KMS-11 (cell line): ENCODE measurements around the gene PRDM1.

Experiments
- H2AFZ ChIP-seq: fragments of 200-600 bp; sonication (generic); 2 replicates; pipeline ENCODE4 v1.6.1; 2016; ENCODE audit warnings: antibody characterized with exemption, mixed run types, low read depth
- H3K27ac ChIP-seq: fragments of 200-600 bp; sonication (generic); 2 replicates; pipeline ENCODE4 v1.6.1; 2016; ENCODE audit warnings: mild to moderate bottlenecking, mixed run types
- H3K27me3 ChIP-seq: fragments of 200-600 bp; sonication (generic); 2 replicates; pipeline ENCODE4 v1.6.1; 2017; ENCODE audit warnings: mild to moderate bottlenecking, low read depth, mixed run types, moderate library complexity; ENCODE audit not compliant: insufficient read depth
- H3K36me3 ChIP-seq: fragments of 200-600 bp; sonication (generic); 2 replicates; pipeline ENCODE4 v1.6.1; 2017; ENCODE audit warnings: mild to moderate bottlenecking, mixed run types; ENCODE audit not compliant: insufficient read depth
- H3K4me1 ChIP-seq: fragments of 200-600 bp; sonication (generic); 2 replicates; pipeline ENCODE4 v1.6.1; 2016; ENCODE audit warnings: mild to moderate bottlenecking, low read depth, mixed run types; ENCODE audit not compliant: poor library complexity, severe bottlenecking
- H3K4me2 ChIP-seq: fragments of 200-600 bp; sonication (generic); 2 replicates; pipeline ENCODE4 v1.7.0; 2016; ENCODE audit warnings: mild to moderate bottlenecking, mixed run types
- H3K4me3 ChIP-seq: fragments of 200-600 bp; sonication (generic); IDR thresholded peaks from 2 replicates; pipeline ENCODE4 v1.6.1; 2017; ENCODE audit warnings: low read depth, low read length, mixed read lengths; ENCODE audit not compliant: insufficient read depth
- H3K79me2 ChIP-seq: fragments of 200-600 bp; sonication (generic); 2 replicates; pipeline ENCODE4 v1.6.1; 2016; ENCODE audit warnings: low read depth, mixed run types; ENCODE audit not compliant: insufficient read depth
- H3K9ac ChIP-seq: fragments of 200-600 bp; sonication (generic); 2 replicates; pipeline ENCODE4 v1.6.1; 2016; ENCODE audit warnings: mild to moderate bottlenecking, mixed run types
- H4K20me1 ChIP-seq: fragments of 200-600 bp; sonication (generic); 2 replicates; pipeline ENCODE4 v1.6.1; 2016; ENCODE audit warnings: mild to moderate bottlenecking, mixed run types; ENCODE audit not compliant: insufficient read depth
- TF ChIP-seq, protein P1 (sequence below): fragments of 200-600 bp; sonication (generic); conservative IDR thresholded peaks from 2 replicates; pipeline ENCODE4 v1.6.1; 2017; ENCODE audit warnings: low read depth, mild to moderate bottlenecking, antibody characterized with exemption, low read length, moderate library complexity, mixed read lengths

PRDM1 gene

DNA sequence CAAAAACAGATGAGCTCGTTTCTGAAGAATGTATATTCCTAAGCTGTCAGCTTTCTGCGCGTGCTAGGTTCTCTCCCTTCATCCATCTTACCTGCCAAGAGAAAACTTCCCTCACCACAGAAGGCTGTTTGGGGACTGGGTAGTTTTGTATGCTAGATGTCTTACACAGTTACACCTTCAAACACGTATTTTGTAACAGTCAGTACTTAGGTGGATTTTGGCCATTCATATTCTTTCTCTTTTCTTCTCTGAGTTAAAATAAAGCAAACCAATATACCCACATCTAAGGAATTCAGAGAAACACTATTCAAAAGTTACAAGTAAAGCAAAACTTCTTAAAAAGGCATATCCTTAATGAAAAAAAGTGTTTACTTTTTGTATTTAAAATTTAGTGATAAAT is 35.6 kb upstream of the PRDM1 start:
- H3K4me1 ChIP-seq: peaks cover 26% of the 10 kb centered on the region
- no peak overlapping the region for H3K9ac ChIP-seq
- no peak overlapping the region for H3K27ac ChIP-seq
- no peak overlapping the region for H2AFZ ChIP-seq
- no peaks in the 10 kb centered on the region for H3K36me3 ChIP-seq
- no peak overlapping the region for H3K4me2 ChIP-seq
- no peaks in the 10 kb centered on the region for H3K27me3 ChIP-seq
- H3K4me3 ChIP-seq: no peak overlapping the region
- H3K79me2 ChIP-seq: peaks cover 13% of the 10 kb centered on the region; the same call in 1 of the 2 replicates
- TF ChIP-seq, protein P1, sequence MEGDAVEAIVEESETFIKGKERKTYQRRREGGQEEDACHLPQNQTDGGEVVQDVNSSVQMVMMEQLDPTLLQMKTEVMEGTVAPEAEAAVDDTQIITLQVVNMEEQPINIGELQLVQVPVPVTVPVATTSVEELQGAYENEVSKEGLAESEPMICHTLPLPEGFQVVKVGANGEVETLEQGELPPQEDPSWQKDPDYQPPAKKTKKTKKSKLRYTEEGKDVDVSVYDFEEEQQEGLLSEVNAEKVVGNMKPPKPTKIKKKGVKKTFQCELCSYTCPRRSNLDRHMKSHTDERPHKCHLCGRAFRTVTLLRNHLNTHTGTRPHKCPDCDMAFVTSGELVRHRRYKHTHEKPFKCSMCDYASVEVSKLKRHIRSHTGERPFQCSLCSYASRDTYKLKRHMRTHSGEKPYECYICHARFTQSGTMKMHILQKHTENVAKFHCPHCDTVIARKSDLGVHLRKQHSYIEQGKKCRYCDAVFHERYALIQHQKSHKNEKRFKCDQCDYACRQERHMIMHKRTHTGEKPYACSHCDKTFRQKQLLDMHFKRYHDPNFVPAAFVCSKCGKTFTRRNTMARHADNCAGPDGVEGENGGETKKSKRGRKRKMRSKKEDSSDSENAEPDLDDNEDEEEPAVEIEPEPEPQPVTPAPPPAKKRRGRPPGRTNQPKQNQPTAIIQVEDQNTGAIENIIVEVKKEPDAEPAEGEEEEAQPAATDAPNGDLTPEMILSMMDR: no peak
- no peaks in the 10 kb centered on the region for H4K20me1 ChIP-seq

DNA sequence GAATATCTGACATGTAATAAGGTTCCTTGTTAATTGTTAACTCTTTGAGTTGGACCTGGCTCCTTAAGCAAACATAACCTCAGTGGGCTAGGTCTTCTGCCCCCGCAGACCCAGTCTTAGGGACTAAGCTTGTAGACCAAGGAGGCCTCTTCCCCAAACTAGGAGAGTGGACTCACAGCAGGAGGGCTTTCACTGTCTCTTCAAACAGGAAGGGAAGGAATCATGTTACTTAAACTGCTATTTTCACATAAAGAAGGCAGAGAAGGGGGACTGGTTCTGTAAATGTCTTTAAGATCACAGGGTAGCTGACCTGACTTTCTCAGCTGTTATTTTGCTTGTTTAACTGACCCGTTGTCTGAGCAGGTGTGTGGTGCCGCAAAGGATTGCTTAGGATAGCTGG is 34.9 kb upstream of the PRDM1 start:
- Histone ChIP-seq H3K36me3 (no peaks in the 10 kb centered on the region), H3K27ac (no peak overlapping the region), H3K27me3 (no peaks in the 10 kb centered on the region), H3K4me1 (peaks cover 20% of the 10 kb centered on the region), H3K4me2 (no peak overlapping the region), H3K4me3 (no peak overlapping the region), H2AFZ (no peak overlapping the region), H3K79me2 (peaks cover 13% of the 10 kb centered on the region; the same call in 1 of the 2 replicates), H3K9ac (no peak overlapping the region), H4K20me1 (no peaks in the 10 kb centered on the region)
- TF ChIP-seq, protein P1: no peak

DNA sequence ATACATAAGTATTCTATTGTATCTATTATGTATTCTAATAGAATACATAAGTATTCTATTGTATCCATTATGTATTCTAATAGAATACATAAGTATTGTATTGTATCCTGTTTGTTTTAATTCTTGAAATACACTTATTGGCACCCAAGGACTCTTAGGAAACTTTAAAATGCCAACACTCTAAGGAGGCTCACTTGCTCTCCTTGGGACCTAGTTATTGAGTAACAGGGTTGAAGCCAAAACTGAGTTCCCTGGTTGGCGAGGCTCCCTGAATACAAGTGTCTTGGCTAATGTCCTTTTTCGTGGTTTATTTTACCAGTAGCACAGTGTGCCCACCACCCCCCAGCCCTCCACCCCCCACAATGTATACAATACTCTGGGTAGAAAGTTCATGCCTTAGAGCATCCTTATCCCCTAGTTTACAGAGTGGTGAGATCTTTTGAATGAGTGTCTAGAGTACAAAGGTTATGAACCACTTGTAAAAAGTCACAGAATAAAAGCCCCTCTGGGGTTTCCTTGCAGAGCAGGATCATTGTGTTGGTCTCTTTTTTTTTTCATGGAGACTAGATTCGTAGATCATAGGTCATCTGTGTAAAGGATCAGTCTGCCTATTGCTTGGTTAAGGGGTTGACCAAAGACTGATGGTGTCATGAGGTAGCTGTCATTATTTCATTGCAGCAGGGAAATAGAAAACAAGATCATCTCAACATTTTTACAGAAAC is 32.5 kb upstream of the PRDM1 start:
- H3K4me3 ChIP-seq: no peak overlapping the region
- H3K4me2 ChIP-seq: no peak overlapping the region
- no peak overlapping the region for H2AFZ ChIP-seq
- no peak overlapping the region for H3K27ac ChIP-seq
- H4K20me1 ChIP-seq: no peaks in the 10 kb centered on the region
- TF ChIP-seq, protein P1: no peak
- no peaks in the 10 kb centered on the region for H3K27me3 ChIP-seq
- H3K36me3 ChIP-seq: no peaks in the 10 kb centered on the region
- H3K4me1 ChIP-seq: no peaks in the 10 kb centered on the region
- peaks cover 13% of the 10 kb centered on the region; the same call in 1 of the 2 replicates for H3K79me2 ChIP-seq
- no peak overlapping the region for H3K9ac ChIP-seq

DNA sequence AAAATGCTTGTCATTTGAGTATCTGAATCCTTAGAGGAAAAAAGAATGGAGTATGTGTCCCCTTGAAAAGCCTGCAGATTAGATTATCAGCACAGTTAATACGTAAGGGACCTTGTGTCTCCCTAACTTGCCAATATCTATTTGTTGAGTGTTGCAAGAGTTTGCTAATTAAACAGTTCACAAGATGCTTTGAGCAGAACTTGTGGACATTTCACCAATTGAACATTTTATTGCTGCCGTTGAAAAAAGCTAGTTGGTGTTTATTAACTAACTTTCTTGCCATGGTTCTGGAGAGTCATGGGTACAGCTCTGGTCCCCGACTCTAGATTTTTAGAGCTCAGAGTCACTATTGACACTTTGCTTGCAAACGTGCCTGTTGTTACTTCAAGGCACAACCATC is 30.6 kb upstream of the PRDM1 start:
- H3K4me2 ChIP-seq: no peak overlapping the region
- TF ChIP-seq, protein P1: no peak
- H4K20me1 ChIP-seq: no peaks in the 10 kb centered on the region
- no peaks in the 10 kb centered on the region for H3K36me3 ChIP-seq
- no peaks in the 10 kb centered on the region for H3K4me1 ChIP-seq
- H3K27ac ChIP-seq: no peak overlapping the region
- H2AFZ ChIP-seq: no peak overlapping the region
- H3K4me3 ChIP-seq: no peak overlapping the region
- no peaks in the 10 kb centered on the region for H3K27me3 ChIP-seq
- peaks cover 4% of the 10 kb centered on the region; the same call in 1 of the 2 replicates for H3K79me2 ChIP-seq
- no peak overlapping the region for H3K9ac ChIP-seq
